Motor neuron (in vitro differentiated cells): ENCODE data around the gene DNAH2. TPM values are rescaled to one million over a fixed set of nuclear protein-coding genes. Genes with fewer than 3 reads are reported as not detected.

Experiments
- ATAC-seq, 8 experiments: fragments of 200-7000 bp; cut with Tn5 transposase; replicated peaks in 6 of 8; 2 replicates each; pipeline ENCODE4 v1.8.0; 2021; ENCODE audit warnings: mild to moderate bottlenecking in 8 of 8, moderate library complexity in 8 of 8
- H3K27ac ChIP-seq, 2 donors: fragments of 250-450 bp; sonication (Bioruptor Pico); 2 replicates each; pipeline ENCODE4 v1.9.0; 2021; ENCODE audit warnings: antibody characterized with exemption in 2 of 2, mild to moderate bottlenecking in 2 of 2, moderate library complexity in 1 of 2
- H3K4me1 ChIP-seq, 2 donors: fragments of 250-450 bp; sonication (Bioruptor Pico); replicated peaks in 1 of 2; 2 replicates each; pipeline ENCODE4 v1.6.1; 2021; ENCODE audit warnings: antibody characterized with exemption in 2 of 2, mild to moderate bottlenecking in 2 of 2, moderate library complexity in 1 of 2
- H3K4me3 ChIP-seq, 5 donors: fragments of 250-450 bp; sonication (Bioruptor Pico); 2 replicates each; pipeline ENCODE4 v1.9.0; 2021; ENCODE audit warnings: antibody characterized with exemption in 5 of 5, mild to moderate bottlenecking in 5 of 5, moderate library complexity in 4 of 5
- WGBS, 10 experiments: fragments of 450-650 bp; shearing (Covaris generic); methylation state at CpG; one replicate each; pipeline ENCODE4 v1.0.0; 2022; 5-methylcytosine and 5-hydroxymethylcytosine counted together
- in situ Hi-C, 9 experiments: fragments of 400-800 bp; cut with MboI; loops; one replicate each; pipeline ENCODE4 v1.15.0; 2021; ENCODE audit warnings: low sequenced_read_pairs in 9 of 9, low pct_unique_long_range_greater_than_20kb in 2 of 9; ENCODE audit not compliant: unreplicated experiment in 9 of 9
- total RNA-seq, 8 experiments: library from RNA; unstranded; fragments of 300-600 nt; gene quantifications; 2 replicates each; pipeline versions ENCODE4 v1.2.3 to v1.2.4, GENCODE V29; 2022

The DNAH2 gene
- total RNA-seq, 8 experiments from 2014 or later, result 0.25 to 4.4 (median 0.65) TPM

- peaks cover 28 to 33% of the 10 kb centered on the region in 2 donors for H3K4me1 ChIP-seq
- peak overlapping the region; percentile 54 to 91 (median 71) for H3K4me3 ChIP-seq
- H3K27ac ChIP-seq, result peak overlapping the region; percentile 94
- in situ Hi-C loops, result loop anchor here in 1 of 9 experiments (25.0 kb wide), 1 partner anchor 130 kb away; the partner anchor contains the start of genes DNAH2 and EFNB3
- peak; percentile 1 to 5 (median 2) for ATAC-seq
- WGBS, 10 experiments, result 0 to 20% (median 0%) methylated on average over 1 to 5 of the region's 47 CpGs; no CpG with 5 or more reads in 5 of the 10 experiments
Measured at GRCh38 chr17:7842380-7843256, 125.1 kb downstream of the DNAH2 start.

- Histone ChIP-seq H3K27ac (peak overlapping the region; percentile 94), H3K4me3 (peak overlapping the region; percentile 54 to 91 (median 71)), H3K4me1 (peaks cover 28 to 33% of the 10 kb centered on the region in 2 donors)
- 0 to 20% (median 1%) methylated on average over 2 to 8 of the region's 17 CpGs; no CpG with 5 or more reads in 6 of the 10 experiments for WGBS, 10 experiments
- in situ Hi-C loops, result loop anchor here in 1 of 9 experiments (25.0 kb wide), 1 partner anchor 131 kb away; the partner anchor contains the start of genes DNAH2 and EFNB3
- no peak for ATAC-seq
Measured at GRCh38 chr17:7843257-7843535, 125.7 kb downstream of the DNAH2 start.

GRCh38 chr17:7843536-7844291, 126.2 kb downstream of the DNAH2 start:
- 0 to 7% (median 0%) methylated on average over 1 to 10 of the region's 61 CpGs; no CpG with 5 or more reads in 5 of the 10 experiments for WGBS, 10 experiments
- Histone ChIP-seq H3K4me1 (peaks cover 28 to 33% of the 10 kb centered on the region in 2 donors), H3K27ac (peak overlapping the region; percentile 94), H3K4me3 (peak overlapping the region; percentile 54 to 91 (median 71))
- peak in 7 of 8 experiments; percentile 2 to 31 (median 6) for ATAC-seq
- in situ Hi-C loops, result loop anchor here in 1 of 9 experiments (25.0 kb wide), 1 partner anchor 131 kb away; the partner anchor contains the start of genes DNAH2 and EFNB3

- Histone ChIP-seq H3K4me1 (peaks cover 21 to 26% of the 10 kb centered on the region in 2 donors), H3K4me3 (peak overlapping the region; percentile 54 to 91 (median 71)), H3K27ac (peak overlapping the region; percentile 94)
- 0 to 5% (median 2%) methylated on average over 2 to 7 of the region's 71 CpGs; no CpG with 5 or more reads in 7 of the 10 experiments for WGBS, 10 experiments
- in situ Hi-C loops, result loop anchor here in 1 of 9 experiments (25.0 kb wide), 1 partner anchor 132 kb away; the partner anchor contains the start of genes DNAH2 and EFNB3
- ATAC-seq, result peak; percentile 44 to 73 (median 48)
Measured at GRCh38 chr17:7844292-7845154, 127.0 kb downstream of the DNAH2 start.

GRCh38 chr17:7845359-7846062, 128.0 kb downstream of the DNAH2 start:
- peak overlapping the region in 3 of 5 donors; percentile 71 to 91 (median 85) for H3K4me3 ChIP-seq
- no peak for ATAC-seq
- in situ Hi-C loops, result loop anchor here in 1 of 9 experiments (25.0 kb wide), 1 partner anchor 133 kb away; the partner anchor contains the start of genes DNAH2 and EFNB3
- 80 to 100% (median 100%) methylated on average over 1 of the region's 15 CpGs; no CpG with 5 or more reads in 7 of the 10 experiments for WGBS, 10 experiments
- H3K27ac ChIP-seq, result peak overlapping the region in 1 of 2 donors; percentile 21
- H3K4me1 ChIP-seq, result peaks cover 11 to 16% of the 10 kb centered on the region in 2 donors

- Histone ChIP-seq H3K4me3 (no peak overlapping the region), H3K27ac (no peak overlapping the region), H3K4me1 (peaks cover 6 to 11% of the 10 kb centered on the region in 2 donors)
- ATAC-seq, result no peak
- WGBS, 10 experiments, result 47 to 100% (median 88%) methylated on average over 1 to 12 of the region's 22 CpGs; no CpG with 5 or more reads in 6 of the 10 experiments
- in situ Hi-C loops, result loop anchor here in 1 of 9 experiments (25.0 kb wide), 1 partner anchor 134 kb away; the partner anchor contains the start of genes DNAH2 and EFNB3
Measured at GRCh38 chr17:7846063-7846735, 128.7 kb downstream of the DNAH2 start.

- Histone ChIP-seq H3K27ac (no peak overlapping the region), H3K4me1 (peaks cover 12% of the 10 kb centered on the region in 2 donors), H3K4me3 (no peak overlapping the region)
- no peak for ATAC-seq
- 80 to 86% methylated on average over 2 to 4 of the region's 34 CpGs; no CpG with 5 or more reads in 8 of the 10 experiments for WGBS, 10 experiments
- in situ Hi-C loops, result loop anchor here in 1 of 9 experiments (25.0 kb wide), 1 partner anchor 135 kb away; the partner anchor contains the start of genes DNAH2 and EFNB3
Measured at GRCh38 chr17:7846765-7847661, 129.5 kb downstream of the DNAH2 start.

GRCh38 chr17:7848131-7848579, 130.6 kb downstream of the DNAH2 start:
- ATAC-seq, result no peak
- WGBS, 10 experiments, result 100% methylated on average over 1 of the region's 20 CpGs; no CpG with 5 or more reads in 9 of the 10 experiments
- in situ Hi-C loops, result loop anchor here in 1 of 9 experiments (25.0 kb wide), 1 partner anchor 136 kb away; the partner anchor contains the start of genes DNAH2 and EFNB3
- peaks cover 12 to 14% of the 10 kb centered on the region in 2 donors for H3K4me1 ChIP-seq
- no peak overlapping the region for H3K27ac ChIP-seq
- H3K4me3 ChIP-seq, result no peak overlapping the region

GRCh38 chr17:7848739-7849129, 131.2 kb downstream of the DNAH2 start:
- Histone ChIP-seq H3K27ac (no peak overlapping the region), H3K4me3 (no peak overlapping the region), H3K4me1 (peaks cover 14% of the 10 kb centered on the region in 2 donors)
- in situ Hi-C loops, result loop anchor here in 1 of 9 experiments (25.0 kb wide), 1 partner anchor 136 kb away; the partner anchor contains the start of genes DNAH2 and EFNB3
- ATAC-seq, result no peak
- 80 to 93% methylated on average over 3 of the region's 21 CpGs; no CpG with 5 or more reads in 8 of the 10 experiments for WGBS, 10 experiments
